Progenitor cell of endocrine pancreas (in vitro differentiated cells): ENCODE results near the gene CYLD. TPM values are rescaled to one million over a fixed set of nuclear protein-coding genes. Genes with fewer than 3 reads are reported as not detected.

Experiments used
- DNase-seq: peaks from one replicate; pipeline ENCODE4 v3.0.0; 2021; ENCODE audit warnings: low spot score; ENCODE audit not compliant: unreplicated experiment
- H3K27ac Mint-ChIP-seq: 2 replicates; pipeline ENCODE4 v1.8.0; 2021; ENCODE audit warnings: mild to moderate bottlenecking, moderate library complexity, mixed read lengths
- H3K27me3 Mint-ChIP-seq: 2 replicates; pipeline ENCODE4 v1.8.0; 2021; ENCODE audit warnings: mixed read lengths
- H3K36me3 Mint-ChIP-seq: 2 replicates; pipeline ENCODE4 v1.8.0; 2022; ENCODE audit warnings: mixed read lengths; ENCODE audit not compliant: insufficient read depth
- H3K4me1 Mint-ChIP-seq: 2 replicates; pipeline ENCODE4 v1.8.0; 2021; ENCODE audit warnings: low read depth, mixed read lengths
- H3K4me3 Mint-ChIP-seq: 2 replicates; pipeline ENCODE4 v1.8.0; 2021; ENCODE audit warnings: low read depth, mild to moderate bottlenecking, moderate library complexity, mixed read lengths
- H3K9me3 Mint-ChIP-seq: 2 replicates; pipeline ENCODE4 v1.8.0; 2021; ENCODE audit warnings: low read depth, mixed read lengths
- total RNA-seq: library from RNA; stranded (reverse); gene quantifications from 2 replicates; pipeline ENCODE4 v1.2.1, GENCODE V29; 2021
- TF ChIP-seq, protein P1 (sequence below): fragments of 200-600 bp; sonication (generic); IDR thresholded peaks from one replicate; pipeline ENCODE4 v1.5.0; 2021; ENCODE audit warnings: antibody characterized with exemption, mild to moderate bottlenecking; ENCODE audit not compliant: unreplicated experiment

CYLD gene
- total RNA-seq, 1 donor from 2014 or later, result 21.9 TPM

DNA sequence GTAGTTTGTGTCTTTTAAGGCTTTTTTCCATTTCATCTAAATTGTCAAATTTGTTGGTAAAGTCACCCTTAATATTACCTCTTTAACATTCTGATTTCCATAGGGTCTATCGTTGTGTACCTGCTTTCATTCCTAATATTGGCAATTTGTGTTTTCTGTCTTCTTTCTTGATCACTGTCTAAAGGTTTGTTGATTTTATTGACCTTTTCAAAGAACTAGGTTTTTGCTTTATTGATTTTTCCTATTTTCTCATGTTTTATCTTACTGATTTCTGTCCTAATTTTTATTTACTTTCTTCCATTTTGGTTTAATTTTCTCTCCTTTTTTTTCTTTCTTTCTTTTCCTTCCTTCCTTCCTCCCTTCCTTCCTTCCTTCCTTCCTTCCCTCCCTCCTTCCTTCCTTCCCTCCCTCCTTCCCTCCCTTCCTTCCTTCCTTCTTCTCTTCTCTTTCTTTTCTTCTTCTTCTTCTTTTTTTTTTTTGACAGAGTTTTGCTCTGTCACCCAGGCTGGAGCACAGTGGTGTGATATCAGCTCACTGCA is 86.3 kb downstream of the CYLD start:
- H3K9me3 Mint-ChIP-seq, result peaks cover 3% of the 10 kb centered on the region
- H3K27ac Mint-ChIP-seq, result no peak overlapping the region
- H3K36me3 Mint-ChIP-seq, result peaks cover 1% of the 10 kb centered on the region
- peaks cover 5% of the 10 kb centered on the region for H3K4me1 Mint-ChIP-seq
- DNase-seq, result no peak
- no peak overlapping the region for H3K4me3 Mint-ChIP-seq
- no peaks in the 10 kb centered on the region for H3K27me3 Mint-ChIP-seq
- TF ChIP-seq, protein P1, sequence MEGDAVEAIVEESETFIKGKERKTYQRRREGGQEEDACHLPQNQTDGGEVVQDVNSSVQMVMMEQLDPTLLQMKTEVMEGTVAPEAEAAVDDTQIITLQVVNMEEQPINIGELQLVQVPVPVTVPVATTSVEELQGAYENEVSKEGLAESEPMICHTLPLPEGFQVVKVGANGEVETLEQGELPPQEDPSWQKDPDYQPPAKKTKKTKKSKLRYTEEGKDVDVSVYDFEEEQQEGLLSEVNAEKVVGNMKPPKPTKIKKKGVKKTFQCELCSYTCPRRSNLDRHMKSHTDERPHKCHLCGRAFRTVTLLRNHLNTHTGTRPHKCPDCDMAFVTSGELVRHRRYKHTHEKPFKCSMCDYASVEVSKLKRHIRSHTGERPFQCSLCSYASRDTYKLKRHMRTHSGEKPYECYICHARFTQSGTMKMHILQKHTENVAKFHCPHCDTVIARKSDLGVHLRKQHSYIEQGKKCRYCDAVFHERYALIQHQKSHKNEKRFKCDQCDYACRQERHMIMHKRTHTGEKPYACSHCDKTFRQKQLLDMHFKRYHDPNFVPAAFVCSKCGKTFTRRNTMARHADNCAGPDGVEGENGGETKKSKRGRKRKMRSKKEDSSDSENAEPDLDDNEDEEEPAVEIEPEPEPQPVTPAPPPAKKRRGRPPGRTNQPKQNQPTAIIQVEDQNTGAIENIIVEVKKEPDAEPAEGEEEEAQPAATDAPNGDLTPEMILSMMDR, result no peak

- Mint-ChIP-seq H3K9me3 (peaks cover 4% of the 10 kb centered on the region), H3K4me1 (peaks cover 5% of the 10 kb centered on the region), H3K27ac (no peak overlapping the region), H3K27me3 (peaks cover 5% of the 10 kb centered on the region), H3K4me3 (no peak overlapping the region), H3K36me3 (peaks cover 1% of the 10 kb centered on the region)
- TF ChIP-seq, protein P1, result no peak
- DNase-seq, result no peak
These were observed 88.8 kb downstream of the CYLD start for GRCh38 chr16:50830698-50831097.

GRCh38 chr16:50831751-50832150 is 89.9 kb downstream of the CYLD start:
- peaks cover 5% of the 10 kb centered on the region for H3K4me1 Mint-ChIP-seq
- no peak for DNase-seq
- H3K27me3 Mint-ChIP-seq, result peaks cover 8% of the 10 kb centered on the region
- no peak overlapping the region for H3K27ac Mint-ChIP-seq
- peaks cover 1% of the 10 kb centered on the region for H3K36me3 Mint-ChIP-seq
- peaks cover 4% of the 10 kb centered on the region for H3K9me3 Mint-ChIP-seq
- H3K4me3 Mint-ChIP-seq, result no peak overlapping the region
- TF ChIP-seq, protein P1, result no peak

DNA sequence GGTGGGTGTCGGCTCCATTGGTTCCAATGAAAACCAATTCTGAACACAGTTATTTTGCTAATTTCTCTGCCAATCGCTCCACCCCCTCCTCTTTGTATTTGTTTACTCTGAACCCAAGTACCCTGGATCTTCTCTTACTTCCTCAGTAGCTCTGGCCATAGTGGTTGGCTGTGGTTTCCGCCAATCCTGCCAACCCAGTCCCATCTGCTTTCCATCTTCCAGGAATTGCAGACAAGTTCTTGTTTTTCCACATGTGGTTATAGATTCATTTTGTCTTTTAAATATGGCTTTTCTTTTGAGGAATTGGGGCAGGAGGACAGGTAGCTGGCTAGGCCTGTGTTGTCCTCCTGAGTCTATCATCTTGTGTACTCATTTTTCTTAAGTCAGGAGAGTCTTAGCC is 92.0 kb downstream of the CYLD start:
- TF ChIP-seq, protein P1, result no peak
- Mint-ChIP-seq H3K27ac (no peak overlapping the region), H3K4me1 (no peaks in the 10 kb centered on the region), H3K27me3 (peaks cover 12% of the 10 kb centered on the region), H3K9me3 (peaks cover 4% of the 10 kb centered on the region), H3K36me3 (peaks cover 1% of the 10 kb centered on the region), H3K4me3 (no peak overlapping the region)
- DNase-seq, result no peak

DNA sequence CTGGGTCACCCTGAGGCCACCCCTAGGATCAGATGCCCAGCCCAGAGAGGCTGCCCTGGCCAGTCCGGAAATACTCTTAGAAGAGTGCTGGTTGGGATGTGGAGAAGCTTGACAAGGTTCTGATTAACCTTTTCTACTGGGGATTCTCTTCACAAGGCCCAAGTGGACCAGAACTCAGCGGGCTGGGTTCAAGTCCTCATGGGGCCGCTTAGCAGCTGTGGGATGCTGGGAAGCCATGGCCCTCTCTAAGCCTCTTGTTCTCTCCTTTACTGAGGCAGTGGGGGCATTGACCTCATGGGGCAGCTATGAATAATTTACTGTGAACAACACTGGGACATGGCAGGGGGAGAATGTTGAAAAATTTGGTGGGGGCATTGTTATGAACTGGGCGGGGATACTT is 92.8 kb downstream of the CYLD start:
- H3K36me3 Mint-ChIP-seq, result peaks cover 1% of the 10 kb centered on the region
- peaks cover 4% of the 10 kb centered on the region for H3K9me3 Mint-ChIP-seq
- H3K27me3 Mint-ChIP-seq, result peaks cover 15% of the 10 kb centered on the region
- no peak overlapping the region for H3K4me3 Mint-ChIP-seq
- TF ChIP-seq, protein P1, result no peak
- no peak for DNase-seq
- H3K27ac Mint-ChIP-seq, result no peak overlapping the region
- H3K4me1 Mint-ChIP-seq, result no peaks in the 10 kb centered on the region
